Adrenal gland (tissue), 12 donors: ENCODE results near the gene STEAP3. TPM values are rescaled to one million over a fixed set of nuclear protein-coding genes. Genes with fewer than 3 reads are reported as not detected.

Experiments used
- DNase-seq, 7 donors: peaks; one replicate each; pipeline ENCODE4 v3.0.0-alpha.2; 2019 to 2020
- H3K27ac ChIP-seq, 5 donors: fragments of 200-600 bp; sonication (generic) in 4 of 5; 1 replicate in 3 of 5; 2 replicates in 2 of 5; pipeline versions ENCODE4 v1.5.1 to v1.8.0; 2016 to 2020; ENCODE audit warnings: mild to moderate bottlenecking in 1 of 5
- H3K27me3 ChIP-seq: fragments of 200-600 bp; 2 replicates; pipeline ENCODE4 v1.8.0; 2021
- H3K36me3 ChIP-seq, 2 donors: fragments of 200-600 bp; replicated peaks in 1 of 2; 1 replicate in 1 of 2; 2 replicates in 1 of 2; pipeline versions ENCODE4 v1.5.1 to v1.8.0; 2018 to 2022
- H3K4me1 ChIP-seq, 2 donors: fragments of 200-600 bp; replicated peaks in 1 of 2; 1 replicate in 1 of 2; 2 replicates in 1 of 2; pipeline versions ENCODE4 v1.5.1 to v1.8.0; 2018 to 2021
- H3K4me3 ChIP-seq, 4 donors: fragments of 200-600 bp; sonication (generic) in 3 of 4; one replicate each; pipeline ENCODE4 v1.5.1; 2016 to 2018
- H3K9me3 ChIP-seq, 3 donors: fragments of 200-600 bp; sonication (generic) in 1 of 3; replicated peaks in 1 of 3; 1 replicate in 2 of 3; 2 replicates in 1 of 3; pipeline versions ENCODE4 v1.5.1 to v1.8.0; 2016 to 2021
- CTCF ChIP-seq, 6 experiments: fragments of 450-650 bp in 4 of 6; fragments of 200-600 bp in 2 of 6; sonication (generic) in 1 of 6; IDR thresholded peaks; 1 replicate in 5 of 6; 2 replicates in 1 of 6; pipeline versions ENCODE4 v1.5.1 to v1.8.0; 2016 to 2021; ENCODE audit warnings: antibody characterized with exemption in 6 of 6, mild to moderate bottlenecking in 2 of 6, moderate library complexity in 1 of 6
- POLR2A ChIP-seq, 2 donors: fragments of 450-650 bp; IDR thresholded peaks; one replicate each; pipeline ENCODE4 v1.6.1; 2017; ENCODE audit warnings: antibody characterized with exemption in 2 of 2, mild to moderate bottlenecking in 2 of 2, moderate library complexity in 1 of 2
- WGBS, 4 donors: extraction: QIAGEN DNeasy Blood & Tissue Kit in 2 of 4; methylation state at CpG; one replicate each; pipeline versions ENCODE4 v1.1.5 to v1.1.7; 2013 to 2017; 5-methylcytosine and 5-hydroxymethylcytosine counted together
- intact Hi-C, 2 donors: fragments of 100-400 bp; cut with DNase I; formaldehyde crosslinking; loops; one replicate each; pipeline versions ENCODE4 v1.14.1 to v1.15.0; 2022 to 2023
- polyA plus RNA-seq, 3 donors: library from polyadenylated mRNA; stranded (reverse); fragments of 200-250 nt in 2 of 3; fragments of 350-450 nt in 1 of 3; fragmentation: Illumina TruSeq in 1 of 3; extraction: RNeasy Lipid Tissue Mini Kit (QIAGEN cat#74804) in 1 of 3; gene quantifications; one replicate each; pipeline ENCODE4 v1.2.3, GENCODE V29; 2013 to 2014
- total RNA-seq, 9 donors: library from RNA; depleted of rRNA in 4 of 9; stranded (reverse); fragments of >200 nt in 4 of 9; fragments of 120-200 nt in 1 of 9; fragmentation: NEBNext Ultra II Directional in 1 of 9; extraction: Animal tissue kit (Norgen Biotek cat#: 25700) in 1 of 9; gene quantifications; one replicate each; pipeline versions ENCODE4 v1.1.0 to v1.2.4, GENCODE V29; 2013 to 2023
- donor health status: healthy with polysubstance abuse.
- donor health status: Bipolar disorder and iron deficiency.
- donor health status: DM: yes; HTN: yes; CAD: no.
- donor health status: DM: no; HTN: no; CAD: no.
- donor health status: DM: no; HTN: no; CAD: no.
- donor health status: DM: yes; HTN: yes; CAD: no.

Gene STEAP3
- total and polyA plus RNA-seq, 12 donors, result 1.3 to 48.2 (median 6.9) TPM

- Histone ChIP-seq H3K27ac (no peak overlapping the region), H3K4me3 (no peak overlapping the region), H3K4me1 (peaks cover 8 to 11% of the 10 kb centered on the region in 2 donors), H3K27me3 (no peaks in the 10 kb centered on the region), H3K9me3 (no peaks in the 10 kb centered on the region), H3K36me3 (no peaks in the 10 kb centered on the region)
- TF ChIP-seq CTCF (IDR thresholded peaks at IDR 0.05), result no peak
- TF ChIP-seq POLR2A (IDR thresholded peaks at IDR 0.05), result no peak
- DNase-seq, result no peak
- intact Hi-C loops, result no loop called here
- WGBS, 4 donors, result 51 to 69% (median 56%) methylated on average over 6 of the region's 6 CpGs
Measured at GRCh38 chr2:119219873-119220272, 3.8 kb upstream of the STEAP3 start.

- H3K9me3 ChIP-seq, result no peaks in the 10 kb centered on the region
- no peak overlapping the region for H3K27ac ChIP-seq
- no peak for DNase-seq
- no peaks in the 10 kb centered on the region for H3K36me3 ChIP-seq
- no peak overlapping the region for H3K4me3 ChIP-seq
- intact Hi-C loops, result no loop called here
- TF ChIP-seq CTCF (IDR thresholded peaks at IDR 0.05) (no peak), POLR2A (IDR thresholded peaks at IDR 0.05) (no peak)
- H3K4me1 ChIP-seq, result peaks cover 8 to 13% of the 10 kb centered on the region in 2 donors
- no peaks in the 10 kb centered on the region for H3K27me3 ChIP-seq
- WGBS, 4 donors, result 85 to 97% (median 87%) methylated on average over 2 of the region's 2 CpGs
Measured at GRCh38 chr2:119220720-119221301, 2.8 kb upstream of the STEAP3 start.

GRCh38 chr2:119221609-119222008, 2.0 kb upstream of the STEAP3 start:
- TF ChIP-seq POLR2A (IDR thresholded peaks at IDR 0.05) (no peak), CTCF (IDR thresholded peaks at IDR 0.05) (no peak)
- intact Hi-C loops, result no loop called here
- Histone ChIP-seq H3K4me3 (no peak overlapping the region), H3K4me1 (peaks cover 8 to 13% of the 10 kb centered on the region in 2 donors), H3K27ac (no peak overlapping the region), H3K9me3 (no peaks in the 10 kb centered on the region), H3K36me3 (no peaks in the 10 kb centered on the region), H3K27me3 (no peaks in the 10 kb centered on the region)
- DNase-seq, result no peak
- 71 to 77% (median 73%) methylated on average over 5 of the region's 5 CpGs for WGBS, 4 donors

GRCh38 chr2:119222213-119222612, 1.4 kb upstream of the STEAP3 start:
- intact Hi-C loops, result no loop called here
- Histone ChIP-seq H3K4me1 (peaks cover 8 to 13% of the 10 kb centered on the region in 2 donors), H3K27me3 (no peaks in the 10 kb centered on the region), H3K27ac (no peak overlapping the region), H3K36me3 (no peaks in the 10 kb centered on the region), H3K9me3 (no peaks in the 10 kb centered on the region), H3K4me3 (no peak overlapping the region)
- DNase-seq, result no peak
- TF ChIP-seq POLR2A (IDR thresholded peaks at IDR 0.05), result no peak
- no peak for TF ChIP-seq CTCF (IDR thresholded peaks at IDR 0.05)
- 84 to 97% (median 88%) methylated on average over 2 of the region's 2 CpGs for WGBS, 4 donors
